Measurements from ENCODE around the gene FARS2. TPM values are rescaled to one million over a fixed set of nuclear protein-coding genes. Genes with fewer than 3 reads are reported as not detected.
A peak's percentile ranks its signal among the peaks of the same experiment; 100 is the strongest.

FARS2 gene
- polyA plus RNA-seq, 1 experiment: 17.9 TPM

- H3K27me3 ChIP-seq (ENCODE audit: control insufficient read depth, insufficient read depth, low read length): no peaks in the 10 kb centered on the region
- CTCF ChIA-PET: interaction anchor here (1.1 kb wide), 1 partner anchor 18 kb away, joined by 3 read pairs; no protein-coding TSS in a partner anchor
- H3K4me3 ChIP-seq (ENCODE audit: low read depth, low read length): no peak overlapping the region
- no peaks in the 10 kb centered on the region; the same call in 1 of the 2 replicates for H3K36me3 ChIP-seq (ENCODE audit: control insufficient read depth, insufficient read depth, low read length)
- DNase-seq (ENCODE audit: low read depth): no peak
- no peak for TF ChIP-seq CTCF (IDR thresholded peaks at IDR 0.05; ENCODE audit: insufficient read depth, low read depth, low read length)
- POLR2A ChIA-PET: no interaction called here
These were observed 229.3 kb downstream of the FARS2 start for GRCh38 chr6:5490501-5491069.

DNA sequence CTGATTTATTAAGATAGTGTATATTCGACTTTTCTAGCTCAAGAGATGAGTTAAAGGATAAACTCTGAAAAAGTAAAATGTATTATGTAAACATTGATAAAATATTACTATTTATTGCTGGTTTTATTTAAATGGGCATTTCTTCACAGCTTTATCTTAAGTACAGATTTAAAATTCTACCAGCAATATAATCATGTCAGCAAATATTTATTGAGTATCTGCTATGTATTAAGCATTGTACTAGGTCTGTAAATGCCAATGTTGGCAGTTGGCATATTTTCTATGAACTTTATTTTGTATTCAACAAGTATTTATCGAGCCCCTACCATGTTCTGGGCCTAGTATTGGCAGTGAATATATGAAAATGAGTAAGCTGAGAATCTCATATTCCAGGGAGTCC lies 231.0 kb downstream of the FARS2 start:
- Histone ChIP-seq H3K36me3 (ENCODE audit: control insufficient read depth, insufficient read depth, low read length) (no peaks in the 10 kb centered on the region; the same call in 1 of the 2 replicates), H3K4me3 (ENCODE audit: low read depth, low read length) (no peak overlapping the region), H3K27me3 (ENCODE audit: control insufficient read depth, insufficient read depth, low read length) (no peaks in the 10 kb centered on the region)
- ChIA-PET POLR2A (no interaction called here), CTCF (interaction anchor here (0.6 kb wide), 1 partner anchor 78 kb away, joined by 3 read pairs; no protein-coding TSS in a partner anchor)
- no peak for DNase-seq (ENCODE audit: low read depth)
- TF ChIP-seq CTCF (IDR thresholded peaks at IDR 0.05; ENCODE audit: insufficient read depth, low read depth, low read length): no peak

GRCh38 chr6:5493806-5494205 lies 232.5 kb downstream of the FARS2 start:
- Histone ChIP-seq H3K27me3 (ENCODE audit: control insufficient read depth, insufficient read depth, low read length) (no peaks in the 10 kb centered on the region), H3K4me3 (ENCODE audit: low read depth, low read length) (no peak overlapping the region), H3K36me3 (ENCODE audit: control insufficient read depth, insufficient read depth, low read length) (no peaks in the 10 kb centered on the region)
- POLR2A ChIA-PET: no interaction called here
- TF ChIP-seq CTCF (IDR thresholded peaks at IDR 0.05; ENCODE audit: insufficient read depth, low read depth, low read length): no peak
- CTCF ChIA-PET: no interaction called here
- DNase-seq (ENCODE audit: low read depth): no peak

DNA sequence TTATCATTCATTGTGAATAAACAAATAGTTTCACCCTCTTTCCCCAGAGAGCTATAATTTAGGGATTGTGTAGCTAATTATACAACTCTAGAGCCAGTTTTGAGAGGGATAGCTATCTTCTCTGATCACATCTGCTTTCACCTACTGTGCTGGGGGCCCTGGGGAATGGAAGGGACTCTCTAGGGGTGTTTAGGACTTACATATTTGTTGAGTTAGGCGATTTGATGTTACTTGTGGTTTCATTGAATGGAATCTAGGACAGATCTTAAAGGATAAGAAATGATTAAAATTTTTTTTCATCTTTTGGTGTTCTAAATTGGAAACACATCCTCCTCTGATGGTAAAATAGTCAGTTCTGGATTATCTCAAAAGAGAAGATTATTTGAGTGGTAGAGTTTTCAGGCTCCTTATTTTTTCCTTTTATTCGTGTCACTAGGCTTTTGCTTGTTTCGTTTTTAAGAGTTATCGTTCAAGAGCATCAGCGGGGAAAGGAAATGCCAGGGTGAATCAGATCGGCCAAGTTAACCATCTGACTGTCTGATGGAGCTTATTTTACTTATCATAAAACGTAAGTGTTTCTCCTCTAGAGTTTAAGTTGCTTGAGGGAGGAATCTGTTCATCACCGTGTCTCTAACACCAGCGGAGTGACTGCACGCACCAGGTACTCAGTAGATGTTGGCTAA lies 236.7 kb downstream of the FARS2 start:
- DNase-seq (ENCODE audit: low read depth): peak; percentile 84
- H3K27me3 ChIP-seq (ENCODE audit: control insufficient read depth, insufficient read depth, low read length): no peaks in the 10 kb centered on the region
- ChIA-PET CTCF (interaction anchor here (0.7 kb wide), 1 partner anchor 515 kb away, joined by 3 read pairs; no protein-coding TSS in a partner anchor), POLR2A (no interaction called here)
- peak overlapping the region; percentile 31 for H3K4me3 ChIP-seq (ENCODE audit: low read depth, low read length)
- no peaks in the 10 kb centered on the region for H3K36me3 ChIP-seq (ENCODE audit: control insufficient read depth, insufficient read depth, low read length)
- TF ChIP-seq CTCF (IDR thresholded peaks at IDR 0.05; ENCODE audit: insufficient read depth, low read depth, low read length): no peak

GRCh38 chr6:5498579-5498899 lies 237.2 kb downstream of the FARS2 start:
- no peaks in the 10 kb centered on the region for H3K36me3 ChIP-seq (ENCODE audit: control insufficient read depth, insufficient read depth, low read length)
- peak overlapping the region; percentile 31 for H3K4me3 ChIP-seq (ENCODE audit: low read depth, low read length)
- ChIA-PET CTCF (interaction anchor here (0.6 to 1.4 kb wide), 4 partner anchors 11 to 515 kb away, joined by 3 to 4 read pairs (median 4); no protein-coding TSS in a partner anchor), POLR2A (no interaction called here)
- H3K27me3 ChIP-seq (ENCODE audit: control insufficient read depth, insufficient read depth, low read length): no peaks in the 10 kb centered on the region
- TF ChIP-seq CTCF (IDR thresholded peaks at IDR 0.05; ENCODE audit: insufficient read depth, low read depth, low read length): no peak
- DNase-seq (ENCODE audit: low read depth): no peak
